HG03159 (cell line): Measurements from ENCODE around the gene SPATA31A6.
"Not testable (repeated sequence)": the region's sequence is repeated elsewhere in the genome, so short reads cannot be mapped to it uniquely, and the experiment has no call there.

Source experiments
- ATAC-seq: cut with Tn5 transposase; IDR thresholded peaks from one replicate; pipeline ENCODE4 v1.9.1; 2021; ENCODE audit warnings: mild to moderate bottlenecking, moderate library complexity; ENCODE audit not compliant: unreplicated experiment

The SPATA31A6 gene

GRCh38 chr9:42183359-42183758 lies at the start of gene SPATA31A6:
Gene SPATA31A6 (plus strand): TSS chr9:42183659. CDS start chr9:42183688, 29 bp downstream.
- not testable (repeated sequence) for ATAC-seq

- not testable (repeated sequence) for ATAC-seq
These were observed 23.2 kb upstream of the SPATA31A6 start for GRCh38 chr9:42160299-42160698.

- ATAC-seq, result not testable (repeated sequence)
These were observed 36.4 kb downstream of the SPATA31A6 start for GRCh38 chr9:42219861-42220260.

DNA sequence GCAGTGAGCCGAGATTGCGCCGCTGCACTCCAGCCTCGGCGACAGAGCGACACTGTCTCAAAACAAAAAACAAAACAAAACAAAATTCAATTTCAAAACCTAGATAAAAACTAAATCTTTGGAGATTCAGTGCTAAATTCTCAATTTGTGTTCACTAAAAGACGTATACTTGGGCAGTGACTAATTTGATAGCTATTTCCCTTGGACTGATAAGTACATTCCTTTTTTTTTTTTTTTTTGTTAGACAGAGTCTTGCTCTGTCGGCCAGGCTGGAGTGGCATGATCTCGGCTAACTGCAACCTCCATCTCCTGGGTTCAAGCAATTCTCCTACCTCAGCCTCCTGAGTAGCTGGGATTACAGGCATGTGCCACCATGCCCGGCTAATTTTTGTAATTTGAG lies 39.8 kb downstream of the SPATA31A6 start:
- ATAC-seq, result not testable (repeated sequence)

- ATAC-seq, result not testable (repeated sequence)
These were observed 49.6 kb downstream of the SPATA31A6 start for GRCh38 chr9:42233031-42233430.

GRCh38 chr9:42234610-42235009 lies 51.2 kb downstream of the SPATA31A6 start:
- ATAC-seq, result not testable (repeated sequence)

GRCh38 chr9:42235352-42235991 lies 52.0 kb downstream of the SPATA31A6 start:
- ATAC-seq, result not testable (repeated sequence)

- ATAC-seq, result not testable (repeated sequence)
These were observed 52.6 kb downstream of the SPATA31A6 start for GRCh38 chr9:42236097-42236496.

DNA sequence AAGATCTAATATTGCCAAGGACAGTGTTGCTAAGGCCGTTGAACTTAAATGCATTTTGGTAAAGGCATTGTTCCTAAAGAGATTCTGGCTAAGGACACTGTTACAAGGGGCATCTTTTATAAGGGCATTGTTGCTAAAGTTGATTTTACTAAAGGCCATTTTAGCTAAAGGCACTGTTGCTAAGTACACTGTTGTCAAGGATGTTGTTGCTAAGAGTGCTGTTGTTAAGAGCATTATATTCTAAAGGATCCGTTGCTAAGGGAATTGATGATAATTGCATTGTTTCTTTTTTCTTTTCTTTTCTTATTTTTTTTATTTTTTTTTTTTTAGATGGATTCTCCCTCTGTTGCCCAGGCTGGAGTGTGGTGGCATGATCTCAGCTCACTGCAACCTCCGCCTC lies 53.9 kb downstream of the SPATA31A6 start:
- not testable (repeated sequence) for ATAC-seq

- ATAC-seq, result not testable (repeated sequence)
These were observed 55.4 kb downstream of the SPATA31A6 start for GRCh38 chr9:42238862-42239261.
